ENCODE measurements around the gene C1QTNF2.

GRCh38 chr5:160312960-160313727, 57.3 kb downstream of the C1QTNF2 start:
- TF ChIP-seq, protein P1, sequence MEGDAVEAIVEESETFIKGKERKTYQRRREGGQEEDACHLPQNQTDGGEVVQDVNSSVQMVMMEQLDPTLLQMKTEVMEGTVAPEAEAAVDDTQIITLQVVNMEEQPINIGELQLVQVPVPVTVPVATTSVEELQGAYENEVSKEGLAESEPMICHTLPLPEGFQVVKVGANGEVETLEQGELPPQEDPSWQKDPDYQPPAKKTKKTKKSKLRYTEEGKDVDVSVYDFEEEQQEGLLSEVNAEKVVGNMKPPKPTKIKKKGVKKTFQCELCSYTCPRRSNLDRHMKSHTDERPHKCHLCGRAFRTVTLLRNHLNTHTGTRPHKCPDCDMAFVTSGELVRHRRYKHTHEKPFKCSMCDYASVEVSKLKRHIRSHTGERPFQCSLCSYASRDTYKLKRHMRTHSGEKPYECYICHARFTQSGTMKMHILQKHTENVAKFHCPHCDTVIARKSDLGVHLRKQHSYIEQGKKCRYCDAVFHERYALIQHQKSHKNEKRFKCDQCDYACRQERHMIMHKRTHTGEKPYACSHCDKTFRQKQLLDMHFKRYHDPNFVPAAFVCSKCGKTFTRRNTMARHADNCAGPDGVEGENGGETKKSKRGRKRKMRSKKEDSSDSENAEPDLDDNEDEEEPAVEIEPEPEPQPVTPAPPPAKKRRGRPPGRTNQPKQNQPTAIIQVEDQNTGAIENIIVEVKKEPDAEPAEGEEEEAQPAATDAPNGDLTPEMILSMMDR (IDR thresholded peaks at IDR 0.05) = no peak
- TF ChIP-seq POLR2A (IDR thresholded peaks at IDR 0.05) = no peak
- no peak for TF ChIP-seq EP300 (IDR thresholded peaks at IDR 0.05)
